ENCODE data around the gene PPP6R3.
"Not testable (repeated sequence)": the region's sequence is repeated elsewhere in the genome, so short reads cannot be mapped to it uniquely, and the experiment has no call there.

Gene PPP6R3

GRCh38 chr11:68445531-68446035 is 15.0 kb upstream of the PPP6R3 start (continued):
- TF ChIP-seq PATZ1 (CRISPR knock-in tag; IDR thresholded peaks at IDR 0.05; ENCODE audit: borderline replicate concordance) = no peak
- no peak for TF ChIP-seq ZC3H10 (CRISPR knock-in tag; IDR thresholded peaks at IDR 0.05)

GRCh38 chr11:68446046-68446725 is 14.4 kb upstream of the PPP6R3 start:
- TF ChIP-seq ZNF8 (CRISPR knock-in tag; IDR thresholded peaks at IDR 0.05) = no peak
- no peak for TF ChIP-seq POU6F1 (CRISPR knock-in tag; IDR thresholded peaks at IDR 0.05; ENCODE audit: borderline replicate concordance, low read depth)
- no peak for TF ChIP-seq GLIS3 (CRISPR knock-in tag; IDR thresholded peaks at IDR 0.05)
- no peak for TF ChIP-seq ZNF565 (CRISPR knock-in tag; conservative IDR thresholded peaks at IDR 0.05; ENCODE audit: low read depth)
- no peak for TF ChIP-seq ZFP30 (CRISPR knock-in tag; IDR thresholded peaks at IDR 0.05)
- TF ChIP-seq ESRRG (CRISPR knock-in tag; IDR thresholded peaks at IDR 0.05) = no peak
- TF ChIP-seq TCF4 (CRISPR knock-in tag; IDR thresholded peaks at IDR 0.05; ENCODE audit: borderline replicate concordance) = no peak
- no peak for TF ChIP-seq ZFP3 (CRISPR knock-in tag; IDR thresholded peaks at IDR 0.05)
- no peak for ATAC-seq

GRCh38 chr11:68447015-68447801 is 13.3 kb upstream of the PPP6R3 start:
- TF ChIP-seq TCF4 (CRISPR knock-in tag; IDR thresholded peaks at IDR 0.05; ENCODE audit: borderline replicate concordance) = no peak
- peak; percentile 99 for ATAC-seq

- not testable (repeated sequence) for ATAC-seq
Observed at GRCh38 chr11:68447914-68448313, 12.6 kb upstream of the PPP6R3 start.

- TF ChIP-seq ESRRG (CRISPR knock-in tag; IDR thresholded peaks at IDR 0.05) (no peak), ISL1 (CRISPR knock-in tag; IDR thresholded peaks at IDR 0.05) (no peak), POU6F1 (CRISPR knock-in tag; IDR thresholded peaks at IDR 0.05; ENCODE audit: borderline replicate concordance, low read depth) (no peak), CSDC2 (CRISPR knock-in tag; IDR thresholded peaks at IDR 0.05) (no peak), ARNTL (CRISPR knock-in tag; IDR thresholded peaks at IDR 0.05; ENCODE audit: borderline replicate concordance, low read depth) (no peak), RARB (CRISPR knock-in tag; IDR thresholded peaks at IDR 0.05) (no peak)
- ATAC-seq = no peak
Observed at GRCh38 chr11:68448604-68449011, 11.9 kb upstream of the PPP6R3 start.

GRCh38 chr11:68449951-68450350 is 10.6 kb upstream of the PPP6R3 start:
- TF ChIP-seq CREB5 (CRISPR knock-in tag; IDR thresholded peaks at IDR 0.05; ENCODE audit: low read depth) (no peak), TCF4 (CRISPR knock-in tag; IDR thresholded peaks at IDR 0.05; ENCODE audit: borderline replicate concordance) (no peak), ZFP30 (CRISPR knock-in tag; IDR thresholded peaks at IDR 0.05) (no peak), CSRNP3 (CRISPR knock-in tag; IDR thresholded peaks at IDR 0.05) (no peak), CSDC2 (CRISPR knock-in tag; IDR thresholded peaks at IDR 0.05) (no peak), ZNF565 (CRISPR knock-in tag; conservative IDR thresholded peaks at IDR 0.05; ENCODE audit: low read depth) (no peak), ZC3H10 (CRISPR knock-in tag; IDR thresholded peaks at IDR 0.05) (no peak), TOX (CRISPR knock-in tag; IDR thresholded peaks at IDR 0.05; ENCODE audit: borderline replicate concordance) (no peak), SNAI2 (CRISPR knock-in tag; IDR thresholded peaks at IDR 0.05) (no peak), PPARA (CRISPR knock-in tag; IDR thresholded peaks at IDR 0.05; ENCODE audit: borderline replicate concordance) (no peak), ARNTL (CRISPR knock-in tag; IDR thresholded peaks at IDR 0.05; ENCODE audit: borderline replicate concordance, low read depth) (no peak), POU6F1 (CRISPR knock-in tag; IDR thresholded peaks at IDR 0.05; ENCODE audit: borderline replicate concordance, low read depth) (no peak), ZNF70 (CRISPR knock-in tag; IDR thresholded peaks at IDR 0.05) (no peak), ZFP3 (CRISPR knock-in tag; IDR thresholded peaks at IDR 0.05) (no peak), BACH2 (CRISPR knock-in tag; IDR thresholded peaks at IDR 0.05; ENCODE audit: borderline replicate concordance) (no peak), ZNF8 (CRISPR knock-in tag; IDR thresholded peaks at IDR 0.05) (no peak)
- no peak for ATAC-seq
